ENCODE measurements around the gene DENND4B. TPM values are rescaled to one million over a fixed set of nuclear protein-coding genes. Genes with fewer than 3 reads are reported as not detected.
A peak's percentile ranks its signal among the peaks of the same experiment; 100 is the strongest.

Gene DENND4B
- total and polyA plus RNA-seq, 4 donors = 9.7 to 27.2 (median 11.6) TPM

GRCh38 chr1:153991151-153991630 is 44.7 kb upstream of the DENND4B start:
- H3K27me3 ChIP-seq (ENCODE audit: control insufficient read depth in 4 of 4, insufficient read depth in 4 of 4, low read length in 3 of 4) = no peaks in the 10 kb centered on the region
- peak overlapping the region; percentile 58 to 100 (median 88) for H3K4me3 ChIP-seq (ENCODE audit: low read depth in 1 of 3, low read length in 3 of 3)
- no peak for DNase-seq (ENCODE audit: low spot score)
- no peak for TF ChIP-seq GABPA (IDR thresholded peaks at IDR 0.05 in 1 of 2, conservative IDR thresholded peaks at IDR 0.05 in 1 of 2)
- no peak for TF ChIP-seq CTCF (IDR thresholded peaks at IDR 0.05; ENCODE audit: low read depth, low read length, missing input control)
- TF ChIP-seq HNF4G (IDR thresholded peaks at IDR 0.05) = no peak
- no peak for TF ChIP-seq REST (IDR thresholded peaks at IDR 0.05)
- TF ChIP-seq JUND (IDR thresholded peaks at IDR 0.05) = no peak
- TF ChIP-seq NR2F2 (IDR thresholded peaks at IDR 0.05) = no peak
- no peak for TF ChIP-seq EGR1 (IDR thresholded peaks at IDR 0.05; ENCODE audit: low read depth in 2 of 2)
- TF ChIP-seq, protein P1, sequence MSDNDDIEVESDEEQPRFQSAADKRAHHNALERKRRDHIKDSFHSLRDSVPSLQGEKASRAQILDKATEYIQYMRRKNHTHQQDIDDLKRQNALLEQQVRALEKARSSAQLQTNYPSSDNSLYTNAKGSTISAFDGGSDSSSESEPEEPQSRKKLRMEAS (IDR thresholded peaks at IDR 0.05) = no peak
- TF ChIP-seq RXRA (IDR thresholded peaks at IDR 0.05) = no peak
- no peak for TF ChIP-seq FOXA1 (IDR thresholded peaks at IDR 0.05)
- TF ChIP-seq ZBTB33 (IDR thresholded peaks at IDR 0.05) = no peak
- no peak for TF ChIP-seq FOXA2 (IDR thresholded peaks at IDR 0.05)
- no peak for TF ChIP-seq YY1 (IDR thresholded peaks at IDR 0.05)
- TF ChIP-seq ATF3 (IDR thresholded peaks at IDR 0.05) = no peak
- TF ChIP-seq HNF4A (conservative IDR thresholded peaks at IDR 0.05) = no peak
- no peaks in the 10 kb centered on the region for H3K9me3 ChIP-seq (ENCODE audit: control insufficient read depth in 4 of 4, low read length in 3 of 4)
- peaks cover 2 to 22% (median 19%) of the 10 kb centered on the region in 4 donors for H3K4me1 ChIP-seq (ENCODE audit: control insufficient read depth in 4 of 4, insufficient read depth in 4 of 4, low read length in 3 of 4)
- H3K9ac ChIP-seq (ENCODE audit: low read depth in 1 of 2, low read length in 2 of 2) = peak overlapping the region; percentile 87 to 95
- H3K36me3 ChIP-seq (ENCODE audit: control insufficient read depth in 4 of 4, insufficient read depth in 3 of 4, low read depth in 1 of 4, low read length in 3 of 4) = peaks cover 2 to 25% (median 19%) of the 10 kb centered on the region in 4 donors
- peak overlapping the region; percentile 79 to 88 for H3K27ac ChIP-seq (ENCODE audit: low read depth in 1 of 2, low read length in 2 of 2)
- WGBS = 9% methylated on average over 9 of the region's 9 CpGs
